Ovary (tissue), 9 donors: ENCODE results near the gene PREB. TPM values are rescaled to one million over a fixed set of nuclear protein-coding genes. Genes with fewer than 3 reads are reported as not detected.

Source experiments
- DNase-seq, 5 donors: peaks; one replicate each; pipeline ENCODE4 v3.0.0-alpha.2; 2019 to 2020
- H3K27ac ChIP-seq, 2 donors: fragments of 200-600 bp; one replicate each; pipeline versions ENCODE4 v1.5.1 to v1.8.0; 2019 to 2022
- H3K27me3 ChIP-seq: fragments of 200-600 bp; one replicate; pipeline ENCODE4 v1.8.0; 2022
- H3K36me3 ChIP-seq: fragments of 200-600 bp; sonication (generic); one replicate; pipeline ENCODE4 v1.5.1; 2019
- H3K4me1 ChIP-seq: one replicate; pipeline ENCODE4 v1.8.1; 2013; ENCODE audit warnings: mild to moderate bottlenecking, moderate library complexity; ENCODE audit not compliant: insufficient read depth
- H3K4me3 ChIP-seq: fragments of 200-600 bp; sonication (generic); one replicate; pipeline ENCODE4 v1.5.1; 2017
- H3K9me3 ChIP-seq, 2 donors: fragments of 200-600 bp in 1 of 2; sonication (generic) in 1 of 2; one replicate each; pipeline versions ENCODE4 v1.5.1 to v1.8.1; 2013 to 2019; ENCODE audit warnings: mild to moderate bottlenecking in 1 of 2, moderate library complexity in 1 of 2
- CTCF ChIP-seq, 3 donors: fragments of 450-650 bp in 2 of 3; fragments of 200-600 bp in 1 of 3; IDR thresholded peaks; one replicate each; pipeline versions ENCODE4 v1.5.1 to v1.8.0; 2016 to 2022; ENCODE audit warnings: antibody characterized with exemption in 3 of 3, mild to moderate bottlenecking in 1 of 3
- EP300 ChIP-seq: sonication (generic); formaldehyde crosslinking; IDR thresholded peaks from one replicate; pipeline ENCODE4 v1.6.1; 2017; ENCODE audit warnings: antibody characterized with exemption
- POLR2A ChIP-seq: fragments of 450-650 bp; IDR thresholded peaks from one replicate; pipeline ENCODE4 v1.6.1; 2017; ENCODE audit warnings: antibody characterized with exemption, mild to moderate bottlenecking, moderate library complexity
- WGBS, 3 donors: extraction: QIAGEN DNeasy Blood & Tissue Kit in 1 of 3; methylation state at CpG; one replicate each; pipeline versions ENCODE4 v1.1.5 to v1.1.7; 2013 to 2017; 5-methylcytosine and 5-hydroxymethylcytosine counted together
- intact Hi-C, 4 donors: fragments of 100-400 bp; cut with DNase I; formaldehyde crosslinking; loops; one replicate each; pipeline versions ENCODE4 v1.11.0 to v1.15.1; 2022 to 2023
- polyA plus RNA-seq, 2 donors: library from polyadenylated mRNA; stranded (reverse); fragments of 200-250 nt in 1 of 2; fragments of 350-450 nt in 1 of 2; fragmentation: Illumina TruSeq in 1 of 2; extraction: RNeasy Lipid Tissue Mini Kit (QIAGEN cat#74804) in 1 of 2; gene quantifications; one replicate each; pipeline ENCODE4 v1.2.3, GENCODE V29; 2013 to 2014
- total RNA-seq, 7 donors: library from RNA; depleted of rRNA in 2 of 7; stranded (reverse); fragments of >200 nt in 2 of 7; fragmentation: NEBNext Ultra II Directional in 3 of 7; extraction: Animal tissue kit (Norgen Biotek cat#: 25700) in 3 of 7; gene quantifications; one replicate each; pipeline versions ENCODE4 v1.1.0 to v1.2.4, GENCODE V29; 2016 to 2023
- donor health status: DM: no; HTN: no; CAD: no; lungs with moderate emphysema.
- donor health status: DM: no; HTN: no; CAD: no.
- donor health status: Bipolar disorder and iron deficiency.
- donor health status: DM: yes; HTN: yes; CAD: no.
- donor health status: DM: no; HTN: no; CAD: no.
- donor health status: DM: yes; HTN: yes; CAD: no.

PREB gene
- total and polyA plus RNA-seq, 9 donors, result 42.7 to 113 (median 67.2) TPM

GRCh38 chr2:27131429-27131828 lies 3.0 kb downstream of the PREB start:
- Histone ChIP-seq H3K4me3 (no peak overlapping the region), H3K27me3 (no peaks in the 10 kb centered on the region), H3K27ac (no peak overlapping the region), H3K9me3 (no peaks in the 10 kb centered on the region), H3K4me1 (peaks cover 6% of the 10 kb centered on the region), H3K36me3 (no peaks in the 10 kb centered on the region)
- no peak for TF ChIP-seq CTCF (IDR thresholded peaks at IDR 0.05)
- no peak for TF ChIP-seq POLR2A
- TF ChIP-seq EP300, result no peak
- DNase-seq, result no peak
- 77 to 82% (median 79%) methylated on average over 9 to 11 of the region's 11 CpGs for WGBS, 3 donors
- intact Hi-C loops, result loop anchor here in 3 of 4 donors (5.0 kb wide), 2 partner anchors 56 to 61 kb away; no protein-coding TSS in a partner anchor

DNA sequence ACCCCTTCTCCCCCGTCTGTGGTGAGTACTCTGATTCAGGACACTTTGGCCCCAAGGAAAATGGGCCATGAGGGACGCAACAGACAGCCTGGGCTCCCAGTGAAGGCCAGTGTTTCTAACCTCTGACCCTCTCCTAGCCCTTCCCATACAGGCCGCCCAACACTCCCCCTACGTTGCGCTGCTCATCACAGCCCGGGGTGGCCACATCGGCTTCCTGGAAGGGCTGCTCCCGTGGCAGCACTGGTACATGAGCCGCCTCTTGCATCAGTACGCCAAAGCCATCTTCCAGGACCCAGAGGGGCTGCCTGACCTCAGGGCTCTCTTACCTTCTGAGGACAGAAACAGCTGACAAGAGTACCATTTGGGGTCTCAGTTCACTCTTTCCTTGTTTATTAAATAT lies 4.0 kb downstream of the PREB start:
- Histone ChIP-seq H3K4me1 (peaks cover 6% of the 10 kb centered on the region), H3K27me3 (no peaks in the 10 kb centered on the region), H3K36me3 (no peaks in the 10 kb centered on the region), H3K4me3 (no peak overlapping the region), H3K9me3 (no peaks in the 10 kb centered on the region), H3K27ac (no peak overlapping the region)
- no peak for TF ChIP-seq CTCF (IDR thresholded peaks at IDR 0.05)
- TF ChIP-seq EP300, result no peak
- TF ChIP-seq POLR2A, result no peak
- no peak for DNase-seq
- intact Hi-C loops, result loop anchor here in 3 of 4 donors (5.0 kb wide), 2 partner anchors 57 to 62 kb away; no protein-coding TSS in a partner anchor
- WGBS, 3 donors, result 71 to 86% (median 81%) methylated on average over 10 of the region's 10 CpGs

- TF ChIP-seq CTCF (IDR thresholded peaks at IDR 0.05) (no peak), POLR2A (no peak), EP300 (no peak)
- Histone ChIP-seq H3K27ac (no peak overlapping the region), H3K27me3 (no peaks in the 10 kb centered on the region), H3K9me3 (no peaks in the 10 kb centered on the region), H3K4me3 (no peak overlapping the region), H3K36me3 (no peaks in the 10 kb centered on the region), H3K4me1 (peaks cover 6% of the 10 kb centered on the region)
- WGBS, 3 donors, result 51 to 61% (median 60%) methylated on average over 11 of the region's 11 CpGs
- DNase-seq, result no peak
- intact Hi-C loops, result no loop called here
Measured at GRCh38 chr2:27128668-27129571, 5.5 kb downstream of the PREB start.

- DNase-seq, result no peak
- Histone ChIP-seq H3K9me3 (no peaks in the 10 kb centered on the region), H3K4me1 (peaks cover 3% of the 10 kb centered on the region), H3K4me3 (no peak overlapping the region), H3K36me3 (no peaks in the 10 kb centered on the region), H3K27me3 (no peaks in the 10 kb centered on the region), H3K27ac (no peak overlapping the region)
- no peak for TF ChIP-seq POLR2A
- TF ChIP-seq EP300, result no peak
- TF ChIP-seq CTCF (IDR thresholded peaks at IDR 0.05), result no peak
- intact Hi-C loops, result no loop called here
- WGBS, 3 donors, result 69 to 81% (median 70%) methylated on average over 9 of the region's 9 CpGs
Measured at GRCh38 chr2:27127883-27128667, 6.4 kb downstream of the PREB start.
